ENCODE measurements around the gene LHPP.
A peak's percentile ranks its signal among the peaks of the same experiment; 100 is the strongest.

Gene LHPP

GRCh38 chr10:124656113-124656490 is 194.5 kb downstream of the LHPP start:
- H3K9me3 Mint-ChIP-seq: no peaks in the 10 kb centered on the region

GRCh38 chr10:124656541-124656940 is 194.9 kb downstream of the LHPP start:
- intact Hi-C loops (cut with micrococcal nuclease): no loop called here
- Mint-ChIP-seq H3K4me1 (ENCODE audit: low read depth) (peaks cover 64% of the 10 kb centered on the region), H3K36me3 (ENCODE audit: low read depth) (peaks cover 48% of the 10 kb centered on the region), H3K27ac (no peak overlapping the region), H3K4me3 (no peak overlapping the region), H3K9me3 (no peaks in the 10 kb centered on the region), H3K27me3 (no peaks in the 10 kb centered on the region)

More at GRCh38 chr10:124656113-124656490, 194.5 kb downstream of the LHPP start:
- no peaks in the 10 kb centered on the region for H3K27me3 Mint-ChIP-seq
- no peak overlapping the region for H3K4me3 Mint-ChIP-seq
- peaks cover 64% of the 10 kb centered on the region for H3K4me1 Mint-ChIP-seq (ENCODE audit: low read depth)
- peaks cover 44% of the 10 kb centered on the region for H3K36me3 Mint-ChIP-seq (ENCODE audit: low read depth)
- H3K27ac Mint-ChIP-seq: peak overlapping the region; percentile 50
- intact Hi-C loops (cut with micrococcal nuclease): no loop called here

DNA sequence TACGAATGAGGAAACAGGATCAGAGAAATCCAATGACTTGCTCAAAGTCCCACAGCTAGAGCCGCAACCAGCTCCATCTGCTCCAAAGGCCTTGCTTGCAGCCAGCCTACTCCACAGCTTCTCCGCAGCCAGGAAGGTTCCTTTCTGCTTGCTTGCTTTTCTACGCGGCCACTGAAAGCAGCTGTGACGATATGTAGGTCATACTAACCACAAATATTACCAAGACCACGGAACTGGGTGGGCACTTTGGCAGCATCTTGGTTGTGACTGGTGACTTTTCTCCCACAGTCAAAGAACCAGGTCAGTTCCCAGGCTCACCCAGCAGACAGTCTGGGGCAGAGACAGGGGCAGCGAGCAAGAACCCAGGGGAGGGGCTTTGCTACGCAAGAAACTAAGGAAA is 196.2 kb downstream of the LHPP start:
- no peaks in the 10 kb centered on the region for H3K27me3 Mint-ChIP-seq
- peak overlapping the region; percentile 66 for H3K27ac Mint-ChIP-seq
- peaks cover 60% of the 10 kb centered on the region for H3K4me1 Mint-ChIP-seq (ENCODE audit: low read depth)
- peaks cover 57% of the 10 kb centered on the region for H3K36me3 Mint-ChIP-seq (ENCODE audit: low read depth)
- H3K9me3 Mint-ChIP-seq: no peaks in the 10 kb centered on the region
- intact Hi-C loops (cut with micrococcal nuclease): no loop called here
- no peak overlapping the region for H3K4me3 Mint-ChIP-seq

GRCh38 chr10:124658591-124659242 is 197.1 kb downstream of the LHPP start:
- H3K4me3 Mint-ChIP-seq: no peak overlapping the region
- H3K27me3 Mint-ChIP-seq: no peaks in the 10 kb centered on the region
- H3K27ac Mint-ChIP-seq: peak overlapping the region; percentile 8
- intact Hi-C loops (cut with micrococcal nuclease): no loop called here
- peaks cover 59% of the 10 kb centered on the region for H3K36me3 Mint-ChIP-seq (ENCODE audit: low read depth)
- H3K9me3 Mint-ChIP-seq: no peaks in the 10 kb centered on the region
- H3K4me1 Mint-ChIP-seq (ENCODE audit: low read depth): peaks cover 60% of the 10 kb centered on the region

DNA sequence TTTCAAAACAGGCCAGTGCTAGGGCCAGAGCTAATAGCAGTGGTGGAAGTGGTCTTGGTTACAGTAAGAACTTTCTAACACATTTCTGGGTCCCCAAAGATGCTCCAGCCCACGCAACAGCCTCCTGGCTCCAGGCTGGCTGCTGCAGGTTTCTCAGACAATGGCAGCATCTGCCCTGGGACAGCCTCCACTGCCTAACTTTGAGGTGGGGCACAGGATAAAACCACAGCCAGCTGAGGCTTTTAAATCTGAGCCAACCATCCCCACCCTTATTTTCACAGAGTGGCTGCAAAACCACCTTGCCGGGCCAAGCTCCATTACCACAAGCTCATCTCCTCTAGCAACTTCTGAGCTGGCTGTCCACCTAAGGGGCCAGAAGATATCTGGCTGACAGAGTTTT is 197.8 kb downstream of the LHPP start:
- Mint-ChIP-seq H3K4me1 (ENCODE audit: low read depth) (peaks cover 57% of the 10 kb centered on the region), H3K27ac (no peak overlapping the region), H3K27me3 (no peaks in the 10 kb centered on the region), H3K9me3 (no peaks in the 10 kb centered on the region), H3K4me3 (no peak overlapping the region), H3K36me3 (ENCODE audit: low read depth) (peaks cover 63% of the 10 kb centered on the region)
- intact Hi-C loops (cut with micrococcal nuclease): no loop called here

GRCh38 chr10:124660404-124661125 is 198.9 kb downstream of the LHPP start:
- Mint-ChIP-seq H3K27ac (no peak overlapping the region), H3K36me3 (ENCODE audit: low read depth) (peaks cover 65% of the 10 kb centered on the region), H3K4me1 (ENCODE audit: low read depth) (peaks cover 46% of the 10 kb centered on the region), H3K4me3 (no peak overlapping the region), H3K27me3 (no peaks in the 10 kb centered on the region), H3K9me3 (no peaks in the 10 kb centered on the region)
- intact Hi-C loops (cut with micrococcal nuclease): no loop called here

- peak overlapping the region; percentile 54 for H3K27ac Mint-ChIP-seq
These were observed 200.1 kb downstream of the LHPP start for GRCh38 chr10:124661660-124662180.

DNA sequence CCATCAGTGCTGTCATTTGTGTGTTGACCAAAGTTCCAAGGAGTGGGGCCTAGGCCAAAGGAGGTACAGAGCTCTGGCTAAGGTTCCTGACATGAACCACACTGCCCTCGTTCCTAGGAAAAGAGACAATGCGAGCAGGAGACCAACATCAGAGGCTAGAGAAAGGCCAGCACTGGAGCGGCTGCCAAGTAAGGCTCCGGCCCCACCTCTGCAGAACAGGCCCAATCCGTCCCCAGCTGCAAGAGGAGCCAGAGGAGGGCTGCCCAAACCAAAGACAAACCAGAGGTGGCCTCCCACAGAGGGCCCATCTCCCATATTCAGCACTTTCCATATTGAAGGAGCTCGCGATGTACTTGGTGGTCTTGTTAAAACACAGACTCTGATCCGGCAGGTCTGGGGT is 201.6 kb downstream of the LHPP start:
- Mint-ChIP-seq H3K36me3 (ENCODE audit: low read depth) (peaks cover 73% of the 10 kb centered on the region), H3K4me3 (no peak overlapping the region), H3K9me3 (no peaks in the 10 kb centered on the region), H3K4me1 (ENCODE audit: low read depth) (peaks cover 46% of the 10 kb centered on the region), H3K27me3 (no peaks in the 10 kb centered on the region), H3K27ac (no peak overlapping the region)
- intact Hi-C loops (cut with micrococcal nuclease): no loop called here

More at GRCh38 chr10:124661660-124662180, 200.1 kb downstream of the LHPP start:
- Mint-ChIP-seq H3K4me3 (no peak overlapping the region), H3K36me3 (ENCODE audit: low read depth) (peaks cover 65% of the 10 kb centered on the region), H3K27me3 (no peaks in the 10 kb centered on the region), H3K9me3 (no peaks in the 10 kb centered on the region), H3K4me1 (ENCODE audit: low read depth) (peaks cover 41% of the 10 kb centered on the region)
- intact Hi-C loops (cut with micrococcal nuclease): no loop called here

All from dendritic cell treated with granulocyte-macrophage colony-stimulating factor and Interleukin-4, amounts not matched to agents 40 ng/mL and 50 ng/mL, for 4 days (primary cell).